NCI-H460 (cell line): ENCODE data around the gene UBE2Z. TPM values are rescaled to one million over a fixed set of nuclear protein-coding genes. Genes with fewer than 3 reads are reported as not detected.
A peak's percentile ranks its signal among the peaks of the same experiment; 100 is the strongest.
"Not testable (repeated sequence)": the region's sequence is repeated elsewhere in the genome, so short reads cannot be mapped to it uniquely, and the experiment has no call there.

ENCODE experiments used
- DNase-seq: peaks from one replicate; pipeline ENCODE4 v3.0.0-alpha.2; 2016; ENCODE audit warnings: low read depth; ENCODE audit errors: extremely low read depth
- polyA plus RNA-seq: library from polyadenylated mRNA; depleted of rRNA; stranded (reverse); fragments of >200 nt; gene quantifications from 2 replicates; pipeline ENCODE4 v1.2.3, GENCODE V29; 2014; cell fraction: nucleus; rRNA removed
- total RNA-seq: library from RNA; depleted of rRNA; stranded (reverse); fragments of >200 nt; shearing (Covaris generic); gene quantifications from 2 replicates; pipeline ENCODE4 v1.2.3, GENCODE V29; 2014; rRNA removed

Gene UBE2Z
- total RNA-seq = 62.5 and 66.1 TPM in 2 replicates
- polyA plus RNA-seq = 39.2 and 44.7 TPM in 2 replicates

DNA sequence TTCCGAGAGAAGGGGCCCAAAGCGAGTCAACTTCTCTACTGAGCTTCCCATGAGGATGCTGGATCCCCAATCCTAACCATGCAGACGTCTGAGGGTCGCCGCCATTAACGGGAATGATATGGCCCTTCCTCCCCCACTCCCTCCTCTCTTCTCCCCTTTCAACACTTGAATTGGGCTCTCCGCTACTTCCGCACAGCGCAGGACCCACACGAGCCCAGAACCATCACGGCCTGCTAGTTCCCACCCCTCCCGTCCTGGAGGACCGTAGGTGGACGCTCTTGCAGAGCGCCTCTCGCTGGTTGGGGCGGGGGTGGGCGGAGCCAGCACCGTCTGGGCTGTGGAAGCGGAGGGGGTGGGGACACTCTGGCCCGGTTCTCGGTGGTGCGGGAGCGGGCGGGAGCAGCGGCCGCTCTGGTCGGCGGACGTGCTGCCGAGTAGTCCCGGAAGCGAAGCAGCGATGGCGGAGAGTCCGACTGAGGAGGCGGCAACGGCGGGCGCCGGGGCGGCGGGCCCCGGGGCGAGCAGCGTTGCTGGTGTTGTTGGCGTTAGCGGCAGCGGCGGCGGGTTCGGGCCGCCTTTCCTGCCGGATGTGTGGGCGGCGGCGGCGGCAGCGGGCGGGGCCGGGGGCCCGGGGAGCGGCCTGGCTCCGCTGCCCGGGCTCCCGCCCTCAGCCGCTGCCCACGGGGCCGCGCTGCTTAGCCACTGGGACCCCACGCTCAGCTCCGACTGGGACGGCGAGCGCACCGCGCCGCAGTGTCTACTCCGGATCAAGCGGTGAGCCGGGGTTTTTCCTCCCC, at the start of gene UBE2Z:
Gene UBE2Z (plus strand): TSS at position 361 of the 797 bp plus-strand sequence. CDS start 97 bp downstream, at position 458.
- peak; percentile 94 for DNase-seq

DNA sequence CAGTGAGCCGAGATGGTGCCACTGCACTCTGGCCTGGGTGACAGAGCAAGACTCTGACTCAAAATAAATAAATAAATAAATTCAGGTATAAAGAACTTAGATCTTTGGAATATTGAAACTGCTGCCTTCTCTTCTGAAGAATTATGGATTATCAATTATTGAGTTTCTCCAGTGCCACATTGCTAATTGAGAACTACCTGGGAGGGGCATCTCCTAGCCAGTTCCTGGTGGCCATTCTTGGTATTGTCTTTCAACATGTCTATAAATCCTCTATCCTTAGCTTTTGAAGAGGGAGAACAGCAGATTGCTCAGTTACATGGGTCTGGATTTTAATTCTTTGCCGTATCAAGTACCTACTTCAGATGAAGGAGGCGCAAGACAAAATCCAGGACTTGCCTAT, 48.2 kb upstream of the UBE2Z start:
- DNase-seq = no peak

GRCh38 chr17:48860456-48860855, 47.8 kb upstream of the UBE2Z start:
- DNase-seq = no peak

GRCh38 chr17:48868916-48869500, 39.2 kb upstream of the UBE2Z start:
- DNase-seq = no peak

- DNase-seq = no peak
Observed at GRCh38 chr17:48869821-48870318, 38.3 kb upstream of the UBE2Z start.

- no peak for DNase-seq
Observed at GRCh38 chr17:48871035-48871550, 37.1 kb upstream of the UBE2Z start.

- DNase-seq = no peak
Observed at GRCh38 chr17:48871551-48872351, 36.5 kb upstream of the UBE2Z start.

DNA sequence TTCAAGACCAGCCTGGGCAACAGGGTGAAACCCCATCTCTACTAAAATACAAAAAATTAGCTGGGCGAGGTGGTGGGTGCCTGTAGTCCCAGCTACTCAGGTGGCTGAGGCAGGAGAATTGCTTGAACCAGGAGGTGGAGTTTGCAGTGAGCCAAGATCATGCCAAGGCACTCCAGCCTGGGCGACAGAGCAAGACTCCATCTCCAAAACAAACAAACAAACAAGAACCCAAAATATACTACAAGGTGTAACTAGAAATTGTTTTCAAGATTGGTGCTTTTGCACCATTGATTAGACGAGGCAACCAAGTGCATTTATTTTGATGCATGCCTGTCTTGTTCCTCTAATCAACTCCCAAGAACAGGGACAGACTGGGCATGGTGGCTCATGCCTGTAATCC, 35.8 kb upstream of the UBE2Z start:
- DNase-seq = not testable (repeated sequence)

DNA sequence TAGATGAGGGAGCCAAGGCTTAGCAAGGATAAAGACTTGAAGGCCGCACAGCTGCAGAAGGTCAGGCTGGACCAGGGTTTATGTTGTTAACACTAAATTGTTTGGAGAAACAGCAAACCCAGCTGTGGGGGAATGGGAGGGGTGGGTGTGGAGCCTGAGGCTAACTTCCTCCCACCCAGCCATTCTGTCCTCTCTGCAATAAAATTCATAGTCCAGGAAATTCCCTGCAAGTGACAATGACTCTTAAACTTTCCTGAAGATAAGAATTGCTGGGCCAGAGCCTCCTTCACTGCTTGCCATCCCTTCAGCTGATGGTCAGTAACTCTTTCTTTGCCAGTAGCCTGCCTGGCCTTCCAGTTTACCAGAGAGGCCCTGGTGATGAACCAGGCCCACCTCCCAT, 35.0 kb upstream of the UBE2Z start:
- no peak for DNase-seq

DNA sequence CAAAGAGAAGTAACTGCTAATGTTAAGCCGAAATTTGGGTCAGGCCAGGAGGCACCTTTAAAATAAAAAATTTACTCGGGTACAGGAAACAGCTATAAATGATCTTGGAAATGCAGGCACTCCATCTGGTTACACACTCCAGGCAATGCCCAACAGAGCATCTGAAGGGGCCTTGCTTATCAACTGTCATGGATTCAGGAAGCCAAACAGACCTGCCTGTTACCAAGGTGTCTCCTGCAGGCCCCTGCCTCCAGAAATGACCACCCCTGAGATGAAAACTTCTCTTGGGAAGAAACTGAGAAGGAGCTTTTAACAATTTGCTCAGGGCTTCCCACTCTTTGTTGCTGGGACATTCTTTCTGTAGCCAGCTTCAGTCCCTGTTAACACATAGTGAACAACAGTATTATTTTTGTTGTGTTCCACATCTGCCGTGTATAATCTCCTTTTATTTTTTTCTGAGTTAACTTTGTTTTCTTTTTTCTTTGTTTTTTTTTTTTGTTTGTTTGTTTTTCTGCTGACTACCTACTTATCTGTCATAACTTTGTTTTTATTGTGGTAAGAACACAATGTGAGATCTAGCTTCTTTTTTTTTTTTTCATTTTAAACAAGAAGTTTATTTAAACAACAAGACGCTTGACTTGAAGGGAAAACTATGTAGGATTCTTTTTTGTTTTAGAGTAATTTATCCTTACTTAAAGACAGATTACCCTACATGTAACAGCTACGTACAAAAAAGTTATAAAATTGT, 34.3 kb upstream of the UBE2Z start:
- DNase-seq = no peak

GRCh38 chr17:48878920-48879898, 29.0 kb upstream of the UBE2Z start:
- peak; percentile 70 for DNase-seq

- no peak for DNase-seq
Observed at GRCh38 chr17:48882272-48882671, 25.9 kb upstream of the UBE2Z start.

DNA sequence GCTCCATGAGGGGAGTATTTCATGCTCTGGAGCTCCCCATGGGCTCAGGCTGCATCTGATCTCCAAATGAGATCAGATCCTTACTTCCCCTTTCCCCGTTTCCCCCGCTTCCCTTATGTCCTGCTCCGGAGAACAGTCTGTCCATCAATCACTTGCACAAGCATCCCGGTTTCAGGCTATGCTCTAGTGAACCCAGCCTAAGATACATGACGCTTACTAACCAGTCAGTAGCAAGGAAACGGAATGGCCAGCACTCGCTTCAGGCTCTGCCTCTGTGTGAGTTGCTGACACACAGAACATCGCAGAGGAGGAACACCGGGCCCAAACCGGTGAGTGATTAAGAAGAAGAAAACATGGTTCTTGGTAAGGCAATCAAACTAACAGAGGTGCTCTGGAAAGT, 25.0 kb upstream of the UBE2Z start:
- no peak for DNase-seq

GRCh38 chr17:48890086-48890485, 18.1 kb upstream of the UBE2Z start:
- DNase-seq = no peak

GRCh38 chr17:48892940-48893645, 15.1 kb upstream of the UBE2Z start:
- no peak for DNase-seq

- no peak for DNase-seq
Observed at GRCh38 chr17:48893646-48894508, 14.3 kb upstream of the UBE2Z start.

DNA sequence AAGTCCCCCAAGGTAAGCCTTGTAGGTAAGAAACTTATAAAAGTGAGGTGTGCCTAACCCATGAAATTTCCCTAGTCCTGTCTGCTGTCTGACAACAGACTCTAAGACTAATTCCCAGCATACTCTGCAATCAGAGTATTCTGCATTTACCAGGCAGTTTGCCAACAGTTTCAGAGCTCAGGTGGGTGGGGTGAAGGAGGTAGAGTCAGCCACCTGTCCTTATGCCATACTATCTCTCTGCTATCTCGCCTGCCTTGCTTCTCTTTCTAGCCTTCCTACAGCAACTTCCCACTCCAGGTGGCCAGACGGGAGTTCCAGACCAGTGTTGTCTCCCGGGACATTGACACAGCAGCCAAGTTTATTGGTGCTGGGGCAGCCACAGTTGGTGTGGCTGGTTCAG, 13.3 kb upstream of the UBE2Z start:
- DNase-seq = no peak
